Neuronal stem cell (in vitro differentiated cells): ENCODE measurements around the gene NLGN2.

Experiments
- DNase-seq: peaks from one replicate; pipeline ENCODE4 v3.0.0-alpha.2; 2013; ENCODE audit warnings: low spot score
- H2AFZ ChIP-seq: one replicate; pipeline ENCODE4 v1.6.1; 2013; ENCODE audit warnings: mild to moderate bottlenecking, low read length, inconsistent platforms
- H2AK5ac ChIP-seq: 2 replicates; pipeline ENCODE4 v1.6.1; 2013; ENCODE audit warnings: low read depth, mild to moderate bottlenecking, inconsistent platforms, low read length, moderate library complexity, mixed read lengths
- H2BK120ac ChIP-seq: 2 replicates; pipeline ENCODE4 v1.6.1; 2013; ENCODE audit warnings: low read depth, mild to moderate bottlenecking, inconsistent platforms, low read length, moderate library complexity, mixed read lengths
- H2BK12ac ChIP-seq: one replicate; pipeline ENCODE4 v1.6.1; 2013; ENCODE audit warnings: low read length, inconsistent platforms
- H2BK15ac ChIP-seq: 2 replicates; pipeline ENCODE4 v1.6.1; 2013; ENCODE audit warnings: mild to moderate bottlenecking, low read length, inconsistent platforms, mixed read lengths
- H2BK5ac ChIP-seq: one replicate; pipeline ENCODE4 v1.6.1; 2013; ENCODE audit warnings: inconsistent platforms, mild to moderate bottlenecking, low read length, moderate library complexity
- H3K14ac ChIP-seq: one replicate; pipeline ENCODE4 v1.6.1; 2013; ENCODE audit warnings: low read length, inconsistent platforms
- H3K18ac ChIP-seq: 2 replicates; pipeline ENCODE4 v1.6.1; 2013; ENCODE audit warnings: low read length, inconsistent platforms
- H3K23ac ChIP-seq: 2 replicates; pipeline ENCODE4 v1.6.1; 2013; ENCODE audit warnings: low read depth, mild to moderate bottlenecking, mixed read lengths, low read length, inconsistent platforms; ENCODE audit not compliant: poor library complexity
- H3K27ac ChIP-seq: replicated peaks from 3 replicates; pipeline ENCODE4 v1.5.1; 2013; ENCODE audit warnings: low read length, inconsistent platforms
- H3K27me3 ChIP-seq, 3 experiments: 2 replicates each; pipeline ENCODE4 v1.6.1; 2013; ENCODE audit warnings: low read length in 3 of 3, mild to moderate bottlenecking in 2 of 3, inconsistent platforms in 1 of 3, low read depth in 1 of 3, mixed read lengths in 1 of 3, moderate library complexity in 1 of 3; ENCODE audit not compliant: control insufficient read depth in 3 of 3, insufficient read depth in 3 of 3
- H3K36me3 ChIP-seq, 2 donors: replicated peaks in 1 of 2; 2 replicates each; pipeline ENCODE4 v1.6.1; 2013; ENCODE audit warnings: low read length in 2 of 2; ENCODE audit not compliant: control insufficient read depth in 2 of 2, insufficient read depth in 2 of 2
- H3K4ac ChIP-seq: 2 replicates; pipeline ENCODE4 v1.6.1; 2013; ENCODE audit warnings: inconsistent platforms, mild to moderate bottlenecking, low read length, moderate library complexity
- H3K4me1 ChIP-seq, 2 donors: 1 replicate in 1 of 2; 2 replicates in 1 of 2; pipeline ENCODE4 v1.6.1; 2013; ENCODE audit warnings: low read length in 2 of 2, low read depth in 1 of 2; ENCODE audit not compliant: control insufficient read depth in 2 of 2, insufficient read depth in 1 of 2
- H3K4me2 ChIP-seq: one replicate; pipeline ENCODE4 v1.6.1; 2013; ENCODE audit warnings: mild to moderate bottlenecking, low read length, inconsistent platforms; ENCODE audit not compliant: insufficient read depth, poor library complexity, severe bottlenecking
- H3K4me3 ChIP-seq, 2 donors: 2 replicates each; pipeline ENCODE4 v1.5.1; 2013; ENCODE audit warnings: low read length in 2 of 2, mild to moderate bottlenecking in 2 of 2, inconsistent platforms in 1 of 2, moderate library complexity in 1 of 2
- H3K79me1 ChIP-seq: one replicate; pipeline ENCODE4 v1.6.1; 2013; ENCODE audit warnings: low read depth, mild to moderate bottlenecking, inconsistent platforms, low read length, moderate library complexity
- H3K9ac ChIP-seq: one replicate; pipeline ENCODE4 v1.6.1; 2013; ENCODE audit warnings: mild to moderate bottlenecking, low read depth, low read length, inconsistent platforms; ENCODE audit not compliant: poor library complexity
- H3K9me3 ChIP-seq, 2 donors: replicated peaks in 1 of 2; 2 replicates each; pipeline versions ENCODE3 to v1.6.1; 2013; ENCODE audit warnings: low read length in 2 of 2, mild to moderate bottlenecking in 2 of 2, inconsistent platforms in 1 of 2, low read depth in 1 of 2, mixed read lengths in 1 of 2, moderate library complexity in 1 of 2; ENCODE audit not compliant: control insufficient read depth in 2 of 2, insufficient read depth in 1 of 2
- H4K8ac ChIP-seq: one replicate; pipeline ENCODE4 v1.6.1; 2013; ENCODE audit warnings: low read depth, mild to moderate bottlenecking, inconsistent platforms, low read length, moderate library complexity
- H4K91ac ChIP-seq: one replicate; pipeline ENCODE4 v1.6.1; 2013; ENCODE audit warnings: low read length, low read depth, mild to moderate bottlenecking, inconsistent platforms; ENCODE audit not compliant: poor library complexity
- WGBS, 2 donors: extraction: QIAGEN DNeasy Blood & Tissue Kit; methylation state at CpG; one replicate each; pipeline ENCODE4 v1.1.7; 2013; ENCODE audit warnings: missing lambda C conversion rate in 2 of 2, mixed read lengths in 1 of 2; ENCODE audit not compliant: insufficient read length in 2 of 2, insufficient replicate concordance in 1 of 2; ENCODE audit errors: extremely low coverage in 2 of 2; 5-methylcytosine and 5-hydroxymethylcytosine counted together

NLGN2 gene

DNA sequence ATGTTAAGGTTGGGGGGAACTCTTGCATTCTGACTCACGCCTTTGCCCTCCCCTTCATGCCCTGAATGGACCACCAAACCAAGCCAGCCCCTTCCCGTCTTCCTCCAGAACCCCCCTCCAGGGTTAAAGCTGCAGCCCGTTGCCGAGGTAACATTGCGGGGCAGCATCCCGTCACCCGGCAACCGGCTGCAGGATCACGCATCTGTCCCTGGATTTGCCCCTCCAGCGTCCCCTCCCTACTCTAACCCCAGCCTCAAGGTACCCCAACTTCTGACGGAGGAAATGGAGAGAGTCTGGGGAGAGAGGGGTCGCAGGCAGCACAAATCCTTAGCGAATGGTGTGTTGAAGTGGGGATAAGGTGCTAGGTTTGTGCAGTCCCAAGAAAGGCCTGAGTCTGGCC lies 563 bp upstream of the NLGN2 start:
- Histone ChIP-seq H3K27ac (no peak overlapping the region), H2BK15ac (no peak overlapping the region), H3K18ac (no peak overlapping the region), H2AK5ac (no peak overlapping the region), H2BK5ac (no peak overlapping the region), H3K36me3 (peaks cover 31 to 45% of the 10 kb centered on the region in 2 donors), H3K14ac (no peak overlapping the region), H4K91ac (no peak overlapping the region), H3K4me1 (peaks cover 14 to 23% of the 10 kb centered on the region in 2 donors), H2BK12ac (no peak overlapping the region), H3K4me3 (peak overlapping the region in 1 of 2 donors; percentile 30), H3K4ac (no peak overlapping the region), H3K23ac (no peak overlapping the region), H3K79me1 (peaks cover 18% of the 10 kb centered on the region), H3K4me2 (peak overlapping the region; percentile 33), H3K9ac (no peak overlapping the region), H2BK120ac (no peak overlapping the region), H4K8ac (no peak overlapping the region), H3K9me3 (peaks cover 0 to 2% of the 10 kb centered on the region in 2 donors), H2AFZ (no peak overlapping the region), H3K27me3 (no peaks in the 10 kb centered on the region)
- no peak for DNase-seq
- no CpG with 5 or more reads among the region's 13 CpGs for WGBS, 2 donors

DNA sequence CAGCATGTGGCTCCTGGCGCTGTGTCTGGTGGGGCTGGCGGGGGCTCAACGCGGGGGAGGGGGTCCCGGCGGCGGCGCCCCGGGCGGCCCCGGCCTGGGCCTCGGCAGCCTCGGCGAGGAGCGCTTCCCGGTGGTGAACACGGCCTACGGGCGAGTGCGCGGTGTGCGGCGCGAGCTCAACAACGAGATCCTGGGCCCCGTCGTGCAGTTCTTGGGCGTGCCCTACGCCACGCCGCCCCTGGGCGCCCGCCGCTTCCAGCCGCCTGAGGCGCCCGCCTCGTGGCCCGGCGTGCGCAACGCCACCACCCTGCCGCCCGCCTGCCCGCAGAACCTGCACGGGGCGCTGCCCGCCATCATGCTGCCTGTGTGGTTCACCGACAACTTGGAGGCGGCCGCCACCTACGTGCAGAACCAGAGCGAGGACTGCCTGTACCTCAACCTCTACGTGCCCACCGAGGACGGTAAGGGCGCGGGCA lies 645 bp downstream of the NLGN2 start:
- Histone ChIP-seq H2BK12ac (no peak overlapping the region), H2AFZ (no peak overlapping the region), H3K4me1 (peaks cover 12 to 22% of the 10 kb centered on the region in 2 donors), H3K18ac (no peak overlapping the region), H3K27me3 (no peaks in the 10 kb centered on the region), H3K14ac (no peak overlapping the region), H3K27ac (no peak overlapping the region), H3K4me2 (no peak overlapping the region), H3K9me3 (peaks cover 0 to 2% of the 10 kb centered on the region in 2 donors), H3K23ac (peak overlapping the region; percentile 80), H2BK15ac (no peak overlapping the region), H3K9ac (no peak overlapping the region), H3K79me1 (peaks cover 17% of the 10 kb centered on the region), H4K91ac (no peak overlapping the region), H2BK120ac (no peak overlapping the region), H2AK5ac (no peak overlapping the region), H2BK5ac (no peak overlapping the region), H3K36me3 (peaks cover 31 to 57% of the 10 kb centered on the region in 2 donors), H3K4me3 (no peak overlapping the region), H4K8ac (peak overlapping the region; percentile 4), H3K4ac (no peak overlapping the region)
- WGBS, 2 donors = no CpG with 5 or more reads among the region's 58 CpGs
- DNase-seq = no peak

DNA sequence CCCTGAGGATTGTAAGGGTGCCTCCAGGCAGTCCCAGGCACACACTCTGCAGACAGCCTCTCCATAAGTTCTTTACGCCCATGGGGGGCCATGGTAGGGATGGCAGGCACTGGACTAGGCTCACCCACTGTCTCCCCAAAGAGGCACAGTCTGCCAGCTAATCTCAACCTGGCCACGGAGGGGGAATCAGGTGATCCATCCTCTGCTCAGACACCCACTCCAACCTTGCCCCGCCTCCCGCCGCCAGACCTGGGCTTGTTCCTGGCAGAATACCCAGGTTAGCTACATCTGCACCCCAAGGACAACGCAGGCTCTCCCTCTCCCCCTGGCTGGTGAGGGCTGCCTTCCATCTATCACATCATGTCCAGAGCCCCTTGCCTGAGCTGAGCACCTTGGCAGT lies 1.2 kb downstream of the NLGN2 start:
- H3K4me1 ChIP-seq = peaks cover 12 to 24% of the 10 kb centered on the region in 2 donors
- H3K4ac ChIP-seq = no peak overlapping the region
- H3K4me3 ChIP-seq = peak overlapping the region in 1 of 2 donors; percentile 41
- no peak overlapping the region for H2BK120ac ChIP-seq
- peak overlapping the region; percentile 80 for H3K23ac ChIP-seq
- no peak overlapping the region for H2AK5ac ChIP-seq
- peaks cover 0 to 2% of the 10 kb centered on the region in 2 donors for H3K9me3 ChIP-seq
- H3K14ac ChIP-seq = no peak overlapping the region
- no peaks in the 10 kb centered on the region for H3K27me3 ChIP-seq
- no peak overlapping the region for H3K4me2 ChIP-seq
- no peak overlapping the region for H2BK15ac ChIP-seq
- no peak overlapping the region for H2BK5ac ChIP-seq
- no peak overlapping the region for H3K27ac ChIP-seq
- peaks cover 31 to 63% of the 10 kb centered on the region in 2 donors for H3K36me3 ChIP-seq
- peaks cover 17% of the 10 kb centered on the region for H3K79me1 ChIP-seq
- H2BK12ac ChIP-seq = no peak overlapping the region
- no peak overlapping the region for H2AFZ ChIP-seq
- no CpG with 5 or more reads among the region's 6 CpGs for WGBS, 2 donors
- no peak overlapping the region for H4K8ac ChIP-seq
- H4K91ac ChIP-seq = no peak overlapping the region
- no peak overlapping the region for H3K9ac ChIP-seq
- DNase-seq = no peak
- no peak overlapping the region for H3K18ac ChIP-seq

DNA sequence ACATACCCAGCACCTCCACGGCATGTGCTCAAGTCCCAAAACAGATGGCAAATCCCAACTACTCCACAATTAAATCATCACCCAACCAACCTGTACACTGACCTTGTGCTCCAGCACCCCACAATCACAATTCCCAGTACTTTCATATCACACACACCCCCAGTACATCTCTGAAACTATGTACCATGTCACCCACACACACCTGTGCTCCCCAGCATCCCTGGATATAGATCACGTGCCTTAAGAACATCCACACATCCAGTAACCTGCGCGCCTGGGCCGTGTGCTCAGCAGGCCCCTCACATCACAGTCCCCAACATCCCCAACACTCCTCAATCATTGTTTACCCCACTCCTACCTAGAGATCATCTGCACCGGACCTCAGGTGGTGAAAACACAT lies 2.1 kb downstream of the NLGN2 start:
- no peak overlapping the region for H2BK12ac ChIP-seq
- H2AFZ ChIP-seq = no peak overlapping the region
- peaks cover 0 to 2% of the 10 kb centered on the region in 2 donors for H3K9me3 ChIP-seq
- no peak overlapping the region for H3K14ac ChIP-seq
- H4K8ac ChIP-seq = no peak overlapping the region
- H2BK120ac ChIP-seq = no peak overlapping the region
- H3K4ac ChIP-seq = no peak overlapping the region
- no peak overlapping the region for H2BK15ac ChIP-seq
- H3K23ac ChIP-seq = no peak overlapping the region
- peaks cover 17% of the 10 kb centered on the region for H3K79me1 ChIP-seq
- no peak overlapping the region for H3K9ac ChIP-seq
- H3K4me1 ChIP-seq = peaks cover 12 to 24% of the 10 kb centered on the region in 2 donors
- no peak overlapping the region for H4K91ac ChIP-seq
- H3K18ac ChIP-seq = no peak overlapping the region
- H3K27me3 ChIP-seq = no peaks in the 10 kb centered on the region
- no CpG with 5 or more reads among the region's 6 CpGs for WGBS, 2 donors
- no peak overlapping the region for H2BK5ac ChIP-seq
- H3K36me3 ChIP-seq = peaks cover 36 to 71% of the 10 kb centered on the region in 2 donors
- H3K4me3 ChIP-seq = no peak overlapping the region
- DNase-seq = no peak
- H3K4me2 ChIP-seq = no peak overlapping the region
- H3K27ac ChIP-seq = no peak overlapping the region
- no peak overlapping the region for H2AK5ac ChIP-seq
